ENCODE results near the gene KRTAP6-2.

The KRTAP6-2 gene

DNA sequence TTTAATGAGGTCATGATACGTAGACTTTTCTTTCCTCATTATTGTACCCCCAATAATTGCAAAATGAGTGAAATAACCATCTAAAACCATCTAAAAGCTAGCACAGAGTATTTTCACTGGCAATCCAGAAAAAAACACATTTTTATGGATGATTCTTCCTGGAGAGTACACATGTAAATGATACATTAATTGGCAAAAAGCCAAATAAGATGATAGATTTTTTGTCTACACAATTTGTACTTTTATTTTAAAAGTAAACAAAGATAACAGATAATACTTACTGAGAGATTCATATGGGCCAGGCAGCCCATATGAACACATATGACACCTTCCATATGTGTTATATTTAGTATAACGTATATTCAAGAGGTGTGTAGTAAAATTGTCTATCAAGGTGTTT is 35.1 kb downstream of the KRTAP6-2 start:
- no peak for DNase-seq

DNA sequence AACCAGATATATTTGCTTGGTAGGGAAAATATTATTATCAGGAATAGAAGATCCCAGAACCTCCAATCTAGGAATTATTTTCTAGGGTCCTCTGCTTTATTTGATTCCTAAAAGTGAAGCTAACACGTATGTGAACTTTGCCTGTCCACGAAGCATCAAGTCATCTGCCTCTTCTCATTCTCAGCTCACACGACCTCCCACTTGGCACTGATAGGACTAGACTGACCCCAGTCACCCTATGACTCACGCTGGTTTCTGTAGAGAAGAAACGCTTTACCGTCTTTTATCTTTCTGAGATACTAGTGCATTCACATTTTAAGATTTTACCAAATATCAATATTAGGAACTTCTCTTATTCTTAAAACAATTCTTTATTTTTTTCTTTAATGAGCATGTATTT is 35.6 kb downstream of the KRTAP6-2 start:
- DNase-seq, result no peak

DNA sequence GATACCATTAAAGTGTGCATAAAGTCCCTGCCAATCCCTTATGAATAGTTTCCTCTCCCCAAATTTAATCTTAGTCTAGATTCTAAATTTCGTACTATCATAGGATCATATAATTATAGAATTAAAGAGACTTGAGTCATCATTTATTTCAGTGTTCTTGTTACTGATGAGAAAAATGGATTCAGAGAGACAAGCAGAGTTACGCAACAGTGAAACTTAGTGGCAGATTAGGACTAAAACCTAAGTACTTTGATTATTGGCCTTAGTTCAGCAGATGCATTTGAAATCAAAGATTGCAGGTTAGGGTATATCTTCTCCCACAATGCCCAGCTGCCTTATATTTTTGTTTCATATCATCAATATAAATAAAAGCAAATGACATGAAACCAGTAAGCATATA is 36.7 kb downstream of the KRTAP6-2 start:
- no peak for DNase-seq

DNA sequence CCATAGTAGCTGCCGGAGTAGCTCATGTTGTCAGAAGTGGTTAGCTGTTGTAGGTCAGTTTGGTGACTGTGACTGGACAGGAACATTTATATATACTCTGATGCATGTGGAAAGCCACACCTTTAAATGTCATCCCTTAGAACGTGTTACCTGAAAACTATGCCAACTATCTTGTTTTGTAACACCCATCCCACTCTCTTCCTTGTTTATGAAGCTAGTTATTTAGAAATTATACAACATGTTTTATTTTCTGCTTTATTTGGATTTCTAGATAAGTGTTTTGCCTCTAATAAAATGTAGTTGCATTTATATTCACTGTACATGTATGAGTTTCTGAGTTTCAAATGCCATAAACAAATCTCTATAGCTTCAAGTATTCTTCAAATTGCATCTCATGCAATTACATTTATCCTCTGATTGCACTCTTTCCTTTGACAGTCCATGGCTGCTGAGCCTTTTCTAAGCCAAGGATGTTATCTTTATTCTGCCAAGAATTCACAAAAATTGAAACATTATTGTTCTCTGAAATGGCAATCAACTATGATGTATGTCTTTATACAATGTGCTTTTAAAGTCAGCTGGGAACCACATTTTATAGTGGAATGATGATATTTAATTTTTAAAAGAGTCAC is 37.3 kb downstream of the KRTAP6-2 start, which contains the start of gene KRTAP19-7:
Gene KRTAP19-7, minus strand, starts transcription at position 51 of the 632 bp plus-strand sequence. Its CDS starts 25 bp downstream, at position 26.
- DNase-seq, result no peak

DNA sequence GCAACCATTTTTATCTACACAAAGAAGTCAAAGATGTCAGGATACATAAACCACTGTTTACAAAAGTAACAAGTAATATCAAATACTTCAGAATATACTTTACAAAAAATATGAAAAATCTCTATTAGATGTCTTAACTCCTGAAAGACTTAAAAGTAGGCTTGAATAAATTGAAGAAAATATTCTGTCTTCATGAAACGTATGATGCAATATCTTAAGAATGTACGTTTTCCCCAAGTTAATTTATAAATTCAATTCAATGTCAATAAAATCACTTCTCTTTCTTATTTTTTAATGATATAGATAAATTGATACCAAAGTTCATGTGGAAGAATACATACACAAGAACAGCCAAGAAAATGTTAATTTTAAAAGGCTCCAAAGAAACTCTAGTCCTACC is 43.6 kb downstream of the KRTAP6-2 start:
- no peak for DNase-seq

DNA sequence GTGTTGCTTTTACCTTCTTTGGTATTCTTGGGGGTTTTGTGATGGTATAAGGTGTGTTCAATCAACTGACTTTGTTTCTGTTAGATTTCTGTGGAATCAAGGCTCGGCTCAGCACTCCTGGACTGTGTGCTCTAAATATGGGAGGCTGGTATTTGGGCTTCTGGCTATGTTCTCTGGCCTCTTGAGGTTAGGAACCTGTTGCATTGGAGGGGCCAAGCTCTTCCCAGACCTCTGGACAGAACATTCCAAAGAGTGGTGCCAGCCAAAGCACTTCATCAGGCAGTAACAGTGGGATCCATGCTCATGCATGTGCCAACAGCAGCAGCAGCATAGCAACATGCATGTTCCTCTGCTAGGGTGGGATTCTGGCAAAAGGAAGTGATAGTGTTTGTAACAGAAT is 45.9 kb downstream of the KRTAP6-2 start:
- DNase-seq, result no peak
